ENCODE measurements around the gene USP35. TPM values are rescaled to one million over a fixed set of nuclear protein-coding genes. Genes with fewer than 3 reads are reported as not detected.

Gene USP35
- total and polyA plus RNA-seq, 2 donors (not counting 1 experiment from before 2014, with no cell fraction given): 4.6 to 13.0 TPM

DNA sequence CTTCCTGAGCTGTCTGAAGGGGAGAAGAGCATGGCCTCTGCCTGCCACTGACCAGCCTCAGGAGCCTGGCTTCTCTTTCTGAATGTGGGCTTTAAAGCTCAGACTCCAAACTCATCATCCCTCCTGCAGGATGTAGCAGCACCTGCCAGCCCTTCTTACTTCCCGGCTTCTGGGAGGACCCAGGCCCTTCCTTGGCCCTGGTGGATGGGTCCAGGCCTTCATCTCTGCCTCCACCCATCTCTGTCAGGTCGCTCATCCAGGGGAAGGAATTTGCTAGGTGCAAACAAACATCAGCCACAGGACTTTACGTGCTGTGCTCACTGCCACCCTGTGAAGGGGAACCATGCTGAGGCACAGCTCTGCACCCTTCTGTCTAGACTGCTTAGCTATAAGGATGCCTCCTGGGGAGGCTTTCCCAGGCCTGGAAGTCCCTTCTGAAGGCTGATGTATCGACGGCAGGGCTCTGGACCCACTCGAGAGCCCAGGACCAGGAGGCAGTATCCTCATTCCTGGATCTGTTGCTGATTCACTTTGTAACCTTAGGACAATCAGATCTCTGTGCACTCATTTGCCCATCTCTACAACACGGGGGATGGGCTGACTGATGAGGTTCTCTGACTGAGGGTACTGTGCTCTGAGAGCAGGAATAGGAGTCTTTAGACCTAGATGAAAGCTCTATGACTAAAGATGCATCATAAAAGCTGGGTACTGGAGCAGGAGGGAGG is 30.9 kb downstream of the USP35 start:
- peaks cover 16% of the 10 kb centered on the region for H3K36me3 ChIP-seq (ENCODE audit: control insufficient read depth, insufficient read depth, low read length)
- no peak for TF ChIP-seq EZH2 (IDR thresholded peaks at IDR 0.05; ENCODE audit: low read length, missing control alignments)
- no peak for TF ChIP-seq CTCF (conservative IDR thresholded peaks at IDR 0.05 in 1 of 2, IDR thresholded peaks at IDR 0.05 in 1 of 2; ENCODE audit: low read depth in 1 of 2, low read length in 2 of 2)
- no peak for DNase-seq (ENCODE audit: low read depth in 2 of 2)
- no peak overlapping the region for H2AFZ ChIP-seq (ENCODE audit: low read length)
- no peaks in the 10 kb centered on the region for H3K79me2 ChIP-seq (ENCODE audit: control insufficient read depth, insufficient read depth, low read length)
- no peaks in the 10 kb centered on the region for H3K27me3 ChIP-seq (ENCODE audit: control insufficient read depth, insufficient read depth, low read length)
- H3K9ac ChIP-seq (ENCODE audit: insufficient read depth, low read length): no peak overlapping the region
- no peaks in the 10 kb centered on the region for H3K4me1 ChIP-seq (ENCODE audit: control insufficient read depth, extremely low read depth, insufficient read depth, low read length)
- H3K27ac ChIP-seq (ENCODE audit: insufficient read depth, low read length): no peak overlapping the region
- no peak overlapping the region for H3K4me2 ChIP-seq (ENCODE audit: extremely low read depth, insufficient read depth, low read length)
- no peak overlapping the region for H3K4me3 ChIP-seq (replicated peaks in 1 of 4; ENCODE audit: control extremely low read depth in 1 of 4, insufficient read depth in 1 of 4, low read depth in 3 of 4, low read length in 4 of 4)
- H4K20me1 ChIP-seq (ENCODE audit: control insufficient read depth, extremely low read depth, insufficient read depth, low read length): no peaks in the 10 kb centered on the region
- no peaks in the 10 kb centered on the region for H3K9me3 ChIP-seq (ENCODE audit: control insufficient read depth, insufficient read depth, low read depth, low read length)

DNA sequence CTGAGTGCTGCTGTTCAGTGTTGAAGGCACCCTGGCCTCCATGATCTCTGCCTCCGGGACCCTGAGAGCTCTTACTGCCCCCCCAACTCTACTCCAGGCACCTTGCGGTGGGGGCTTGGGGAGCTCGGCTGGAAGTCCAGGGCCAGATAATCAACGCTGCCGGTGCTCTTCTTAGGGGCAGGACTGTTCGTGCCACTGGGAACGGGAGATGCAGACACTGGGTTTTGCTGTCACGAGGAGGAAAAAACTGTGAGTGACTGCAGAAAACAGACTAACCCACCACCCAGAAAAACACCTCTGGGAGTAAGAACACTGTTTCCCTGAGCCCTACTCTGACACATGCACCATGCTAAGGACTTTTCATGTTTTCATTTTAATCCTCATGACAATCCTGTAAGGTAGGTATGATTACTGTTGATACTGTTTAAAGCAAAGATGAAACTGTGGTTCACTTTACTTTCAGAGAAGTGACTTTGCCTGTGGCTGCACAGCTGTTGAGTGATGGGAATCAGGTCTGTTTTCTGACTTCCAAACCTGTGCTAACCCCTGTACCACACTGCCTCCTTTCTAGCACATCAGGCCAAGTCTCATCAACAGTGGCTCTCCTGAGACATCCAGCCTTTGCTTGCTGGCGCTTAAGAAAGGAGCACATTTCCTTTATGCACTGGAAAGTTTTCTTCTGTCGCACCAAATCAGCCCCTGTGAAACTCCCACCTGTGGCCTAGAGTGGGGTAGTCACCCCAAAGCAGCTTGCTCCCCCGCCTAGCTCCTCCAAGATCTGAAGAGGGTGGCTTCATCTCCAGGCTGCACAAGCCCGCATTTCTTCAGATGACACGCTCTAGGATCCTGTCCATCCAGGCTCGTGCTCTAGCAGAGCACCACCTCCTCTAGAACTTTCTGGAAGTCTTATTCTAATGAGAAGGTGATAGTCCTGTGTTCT is 31.8 kb downstream of the USP35 start:
- H3K27ac ChIP-seq (ENCODE audit: insufficient read depth, low read length): no peak overlapping the region
- no peak for DNase-seq (ENCODE audit: low read depth in 2 of 2)
- no peak overlapping the region for H3K4me3 ChIP-seq (replicated peaks in 1 of 4; ENCODE audit: control extremely low read depth in 1 of 4, insufficient read depth in 1 of 4, low read depth in 3 of 4, low read length in 4 of 4)
- no peaks in the 10 kb centered on the region for H3K79me2 ChIP-seq (ENCODE audit: control insufficient read depth, insufficient read depth, low read length)
- H3K4me2 ChIP-seq (ENCODE audit: extremely low read depth, insufficient read depth, low read length): no peak overlapping the region
- H3K36me3 ChIP-seq (ENCODE audit: control insufficient read depth, insufficient read depth, low read length): peaks cover 18% of the 10 kb centered on the region
- no peaks in the 10 kb centered on the region for H3K27me3 ChIP-seq (ENCODE audit: control insufficient read depth, insufficient read depth, low read length)
- H4K20me1 ChIP-seq (ENCODE audit: control insufficient read depth, extremely low read depth, insufficient read depth, low read length): no peaks in the 10 kb centered on the region
- H2AFZ ChIP-seq (ENCODE audit: low read length): no peak overlapping the region
- no peaks in the 10 kb centered on the region for H3K9me3 ChIP-seq (ENCODE audit: control insufficient read depth, insufficient read depth, low read depth, low read length)
- H3K4me1 ChIP-seq (ENCODE audit: control insufficient read depth, extremely low read depth, insufficient read depth, low read length): no peaks in the 10 kb centered on the region
- TF ChIP-seq EZH2 (IDR thresholded peaks at IDR 0.05; ENCODE audit: low read length, missing control alignments) (no peak), CTCF (conservative IDR thresholded peaks at IDR 0.05 in 1 of 2, IDR thresholded peaks at IDR 0.05 in 1 of 2; ENCODE audit: low read depth in 1 of 2, low read length in 2 of 2) (no peak)
- no peak overlapping the region for H3K9ac ChIP-seq (ENCODE audit: insufficient read depth, low read length)

Measured in fibroblast of lung (primary cell).